ENCODE data around the gene SRSF5. TPM values are rescaled to one million over a fixed set of nuclear protein-coding genes. Genes with fewer than 3 reads are reported as not detected.

SRSF5 gene
- total RNA-seq, 1 donor, result 157 TPM

DNA sequence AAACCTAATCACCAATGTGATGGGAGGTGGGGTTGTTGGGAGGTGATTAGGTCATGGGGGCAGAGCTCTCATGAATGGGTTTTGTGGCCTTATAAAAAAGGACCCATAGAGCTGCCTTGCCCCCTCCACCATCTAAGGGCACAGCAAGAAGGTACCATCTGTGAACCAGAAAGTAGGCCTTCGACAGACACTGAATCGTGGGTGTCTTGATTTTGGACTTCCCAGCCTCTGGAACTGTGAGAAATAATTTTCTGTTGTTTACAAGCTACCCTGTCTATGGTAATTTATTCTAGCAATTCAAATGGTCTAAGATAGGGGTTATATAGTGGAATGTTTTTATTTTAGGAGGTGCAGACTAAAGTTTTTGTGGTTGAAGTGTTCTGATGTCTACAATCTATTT is 38.0 kb downstream of the SRSF5 start:
- TF ChIP-seq CTCF (IDR thresholded peaks at IDR 0.05; ENCODE audit: extremely low read depth, low read depth, low read length), result no peak
- H3K4me1 ChIP-seq (ENCODE audit: insufficient read depth, low read length), result no peaks in the 10 kb centered on the region

DNA sequence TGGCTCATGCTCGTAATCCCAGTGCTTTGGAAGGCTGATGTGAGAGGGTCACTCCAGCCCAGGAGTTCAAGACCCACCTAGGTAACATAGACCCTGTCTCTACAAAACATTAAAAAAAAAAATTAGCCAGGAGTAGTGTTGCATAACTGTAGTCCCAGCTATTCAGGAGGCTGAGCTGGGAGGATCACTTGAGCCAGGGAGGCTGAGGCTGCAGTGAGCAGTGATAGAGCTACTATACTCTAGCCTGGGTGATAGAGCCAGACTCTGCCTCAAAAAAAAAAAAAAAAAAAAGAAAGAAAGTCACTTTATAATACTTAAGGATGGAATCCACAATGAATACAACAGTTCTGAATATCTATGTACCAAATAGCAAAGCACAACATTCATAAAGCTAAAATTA is 40.2 kb downstream of the SRSF5 start:
- no peaks in the 10 kb centered on the region for H3K9me3 ChIP-seq (ENCODE audit: low read depth, low read length)
- H3K36me3 ChIP-seq (ENCODE audit: insufficient read depth, low read length), result no peaks in the 10 kb centered on the region
- no peak overlapping the region for H3K27ac ChIP-seq (ENCODE audit: low read depth, low read length)
- no peak for TF ChIP-seq CTCF (IDR thresholded peaks at IDR 0.05; ENCODE audit: extremely low read depth, low read depth, low read length)
- H2AFZ ChIP-seq (ENCODE audit: low read length), result no peak overlapping the region
- H3K4me2 ChIP-seq (ENCODE audit: insufficient read depth, low read length), result no peak overlapping the region
- DNase-seq (ENCODE audit: insufficient read length, low spot score, missing footprints), result no peak
- H3K27me3 ChIP-seq (ENCODE audit: insufficient read depth, low read length), result no peaks in the 10 kb centered on the region
- H3K4me3 ChIP-seq (ENCODE audit: insufficient read depth, low read length), result no peak overlapping the region
- H3K79me2 ChIP-seq (ENCODE audit: insufficient read depth, low read length), result no peaks in the 10 kb centered on the region
- no peaks in the 10 kb centered on the region for H3K4me1 ChIP-seq (ENCODE audit: insufficient read depth, low read length)
- H4K20me1 ChIP-seq (ENCODE audit: insufficient read depth, low read length), result no peaks in the 10 kb centered on the region

More for the DNA sequence above, 38.0 kb downstream of the SRSF5 start:
- no peak overlapping the region for H2AFZ ChIP-seq (ENCODE audit: low read length)
- H4K20me1 ChIP-seq (ENCODE audit: insufficient read depth, low read length), result no peaks in the 10 kb centered on the region
- no peak overlapping the region for H3K4me2 ChIP-seq (ENCODE audit: insufficient read depth, low read length)
- H3K79me2 ChIP-seq (ENCODE audit: insufficient read depth, low read length), result no peaks in the 10 kb centered on the region
- H3K4me3 ChIP-seq (ENCODE audit: insufficient read depth, low read length), result no peak overlapping the region
- DNase-seq (ENCODE audit: insufficient read length, low spot score, missing footprints), result no peak
- no peaks in the 10 kb centered on the region for H3K9me3 ChIP-seq (ENCODE audit: low read depth, low read length)
- H3K36me3 ChIP-seq (ENCODE audit: insufficient read depth, low read length), result no peaks in the 10 kb centered on the region
- H3K27me3 ChIP-seq (ENCODE audit: insufficient read depth, low read length), result no peaks in the 10 kb centered on the region
- H3K27ac ChIP-seq (ENCODE audit: low read depth, low read length), result no peak overlapping the region

DNA sequence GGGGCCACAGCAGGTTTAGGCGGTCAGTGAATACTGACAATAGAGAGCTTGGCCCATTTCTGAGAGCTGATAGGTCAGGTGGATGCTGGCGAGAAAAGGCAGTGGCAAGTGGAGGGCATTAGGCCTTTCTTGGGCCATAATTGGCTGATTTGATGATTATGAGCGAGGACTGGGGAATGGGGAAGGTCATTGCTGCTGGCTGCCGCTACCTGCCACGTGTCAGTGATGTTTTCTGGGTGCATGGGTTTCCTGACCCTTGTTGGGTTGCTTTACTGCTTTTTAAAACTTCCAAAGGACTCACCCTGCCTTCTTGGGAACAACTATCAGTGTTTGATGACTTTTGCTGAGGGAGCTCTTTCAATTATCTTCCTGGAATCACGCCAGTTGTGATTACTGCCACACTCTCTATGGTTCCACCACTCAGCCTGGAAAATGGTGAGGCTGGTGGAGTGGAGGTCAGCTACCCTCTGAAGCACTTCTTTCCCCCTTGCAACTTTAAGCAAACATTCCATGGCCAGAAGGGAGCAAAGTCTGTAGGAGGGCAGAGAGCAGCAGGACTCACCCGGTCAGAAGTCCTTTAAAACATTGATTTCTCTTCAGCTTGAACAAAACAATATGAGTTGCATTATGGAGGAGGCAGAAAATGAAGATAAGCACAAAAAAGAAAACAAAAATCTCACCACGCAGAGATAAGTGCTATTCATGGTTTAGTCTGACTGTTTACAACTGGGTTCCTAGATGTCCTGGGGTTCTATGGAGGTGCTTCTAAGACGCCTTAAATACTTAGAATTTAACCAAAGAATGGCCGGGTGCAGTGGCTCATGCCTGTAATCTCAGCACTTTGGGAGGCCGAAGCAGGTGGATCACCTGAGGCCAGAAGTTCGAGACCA is 42.2 kb downstream of the SRSF5 start:
- H3K79me2 ChIP-seq (ENCODE audit: insufficient read depth, low read length), result no peaks in the 10 kb centered on the region
- DNase-seq (ENCODE audit: insufficient read length, low spot score, missing footprints), result no peak
- no peaks in the 10 kb centered on the region for H4K20me1 ChIP-seq (ENCODE audit: insufficient read depth, low read length)
- H3K36me3 ChIP-seq (ENCODE audit: insufficient read depth, low read length), result no peaks in the 10 kb centered on the region
- H3K9me3 ChIP-seq (ENCODE audit: low read depth, low read length), result no peaks in the 10 kb centered on the region
- no peak overlapping the region for H3K4me2 ChIP-seq (ENCODE audit: insufficient read depth, low read length)
- peaks cover 8% of the 10 kb centered on the region for H3K27me3 ChIP-seq (ENCODE audit: insufficient read depth, low read length)
- no peak overlapping the region for H2AFZ ChIP-seq (ENCODE audit: low read length)
- no peak for TF ChIP-seq CTCF (IDR thresholded peaks at IDR 0.05; ENCODE audit: extremely low read depth, low read depth, low read length)
- H3K4me1 ChIP-seq (ENCODE audit: insufficient read depth, low read length), result no peaks in the 10 kb centered on the region
- H3K4me3 ChIP-seq (ENCODE audit: insufficient read depth, low read length), result no peak overlapping the region
- no peak overlapping the region for H3K27ac ChIP-seq (ENCODE audit: low read depth, low read length)

GRCh38 chr14:69811227-69811867 is 44.4 kb downstream of the SRSF5 start:
- Histone ChIP-seq H3K27ac (ENCODE audit: low read depth, low read length) (no peak overlapping the region), H3K79me2 (ENCODE audit: insufficient read depth, low read length) (no peaks in the 10 kb centered on the region), H3K4me2 (ENCODE audit: insufficient read depth, low read length) (no peak overlapping the region), H3K4me1 (ENCODE audit: insufficient read depth, low read length) (no peaks in the 10 kb centered on the region), H3K36me3 (ENCODE audit: insufficient read depth, low read length) (no peaks in the 10 kb centered on the region), H3K9me3 (ENCODE audit: low read depth, low read length) (no peaks in the 10 kb centered on the region), H2AFZ (ENCODE audit: low read length) (no peak overlapping the region), H3K4me3 (ENCODE audit: insufficient read depth, low read length) (no peak overlapping the region), H3K27me3 (ENCODE audit: insufficient read depth, low read length) (peaks cover 14% of the 10 kb centered on the region), H4K20me1 (ENCODE audit: insufficient read depth, low read length) (no peaks in the 10 kb centered on the region)
- no peak for TF ChIP-seq CTCF (IDR thresholded peaks at IDR 0.05; ENCODE audit: extremely low read depth, low read depth, low read length)
- no peak for DNase-seq (ENCODE audit: insufficient read length, low spot score, missing footprints)

Data from osteoblast (primary cell).